Stimulated activated CD4-positive, alpha-beta T cell treated with anti-CD3 and anti-CD28 coated beads, Interleukin-4, amount 100 ng/mL, for 24 hours (primary cell): ENCODE data around the gene ADAMTSL3.

Experiments
- DNase-seq: peaks from one replicate; pipeline ENCODE4 v3.0.0-alpha.2; 2020

Gene ADAMTSL3

DNA sequence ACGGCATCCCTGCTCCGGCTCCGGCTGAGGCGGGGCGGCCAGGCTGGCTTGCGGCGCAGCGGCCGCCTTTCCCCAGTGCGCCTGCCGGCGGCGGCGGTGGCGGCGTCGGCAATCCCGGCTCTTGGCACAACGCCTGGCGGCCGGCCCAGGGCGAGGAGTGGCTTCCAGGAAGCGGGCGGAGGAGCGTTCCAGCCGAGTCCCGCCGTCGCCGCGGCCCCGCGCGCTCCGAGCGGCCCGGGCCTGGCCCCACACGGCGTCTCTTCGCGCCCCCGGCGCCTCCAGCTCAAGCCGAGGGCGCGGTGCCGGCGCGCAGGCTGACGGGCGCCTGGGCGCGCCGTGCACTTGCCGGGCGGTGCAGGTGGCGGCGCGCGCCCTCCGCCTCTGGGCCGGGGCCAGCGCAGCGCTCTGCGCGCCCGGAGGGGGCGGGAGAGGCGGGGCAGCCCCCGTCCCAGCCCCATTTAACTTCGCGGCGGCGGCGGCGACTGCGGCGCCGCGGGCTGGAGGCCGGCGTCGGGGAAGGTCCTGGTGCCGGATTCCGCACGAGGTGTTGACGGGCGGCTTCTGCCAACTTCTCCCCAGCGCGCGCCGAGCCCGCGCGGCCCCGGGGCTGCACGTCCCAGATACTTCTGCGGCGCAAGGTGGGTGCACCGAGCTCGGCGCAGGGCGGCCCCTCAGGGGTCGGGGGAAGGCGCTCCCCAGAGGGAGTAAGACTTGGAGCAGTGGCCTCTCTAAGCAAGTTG is at the start of gene ADAMTSL3:
Gene ADAMTSL3, plus strand, starts transcription at position 485 of the 740 bp plus-strand sequence. CDS start 1,639 bp downstream, outside the sequence.
- DNase-seq: no peak

- DNase-seq: no peak
These were observed 49.4 kb upstream of the ADAMTSL3 start for GRCh38 chr15:83604549-83604948.

GRCh38 chr15:83605111-83605945 is 48.6 kb upstream of the ADAMTSL3 start:
- no peak for DNase-seq

GRCh38 chr15:83610132-83610531 is 43.8 kb upstream of the ADAMTSL3 start:
- DNase-seq: no peak

GRCh38 chr15:83610901-83611685 is 42.8 kb upstream of the ADAMTSL3 start:
- no peak for DNase-seq

DNA sequence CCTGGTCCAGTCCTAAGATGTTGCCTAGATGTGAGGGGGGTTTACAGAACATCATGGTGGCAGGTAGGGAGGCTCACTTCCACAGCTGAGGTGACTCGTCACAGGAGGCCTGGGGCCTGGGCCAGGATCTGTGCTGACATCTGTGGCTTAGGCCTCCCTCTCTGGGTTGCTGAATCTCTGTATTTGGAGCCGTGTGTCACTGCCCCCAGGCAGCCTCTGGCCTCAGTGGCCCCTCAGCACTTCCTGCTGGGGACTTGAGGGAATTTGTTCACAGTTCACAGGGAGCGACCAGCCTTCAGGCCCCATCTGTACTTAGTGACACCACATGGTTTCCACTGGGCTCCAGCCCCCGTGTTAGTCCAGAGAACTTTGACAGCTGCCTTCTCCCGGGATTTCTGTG is 41.7 kb upstream of the ADAMTSL3 start:
- no peak for DNase-seq

GRCh38 chr15:83612898-83613635 is 40.9 kb upstream of the ADAMTSL3 start:
- DNase-seq: no peak

- no peak for DNase-seq
These were observed 40.2 kb upstream of the ADAMTSL3 start for GRCh38 chr15:83613714-83614113.

- no peak for DNase-seq
These were observed 37.1 kb upstream of the ADAMTSL3 start for GRCh38 chr15:83616840-83617239.

GRCh38 chr15:83626171-83626802 is 27.6 kb upstream of the ADAMTSL3 start:
- no peak for DNase-seq

DNA sequence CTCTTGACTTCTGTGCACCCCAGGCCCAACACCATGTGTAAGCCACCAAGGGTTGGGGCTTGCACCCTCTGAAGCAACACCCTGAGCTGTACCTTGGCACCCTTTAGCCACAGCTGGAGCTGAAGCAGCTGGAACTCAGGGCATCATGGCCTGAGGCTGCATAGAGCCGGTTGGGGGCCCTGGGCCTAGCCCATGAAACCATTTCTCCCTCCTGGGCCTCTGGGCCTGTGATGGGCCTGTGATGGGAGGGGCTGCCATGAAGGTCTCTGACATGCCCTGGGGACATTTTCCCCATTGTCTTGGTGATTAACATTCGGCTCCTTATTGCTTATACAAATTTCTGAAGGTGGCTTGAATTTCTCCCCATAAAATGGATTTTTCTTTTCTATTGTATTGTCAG is 22.4 kb upstream of the ADAMTSL3 start:
- DNase-seq: no peak

GRCh38 chr15:83643201-83643600 is 10.7 kb upstream of the ADAMTSL3 start:
- DNase-seq: no peak

DNA sequence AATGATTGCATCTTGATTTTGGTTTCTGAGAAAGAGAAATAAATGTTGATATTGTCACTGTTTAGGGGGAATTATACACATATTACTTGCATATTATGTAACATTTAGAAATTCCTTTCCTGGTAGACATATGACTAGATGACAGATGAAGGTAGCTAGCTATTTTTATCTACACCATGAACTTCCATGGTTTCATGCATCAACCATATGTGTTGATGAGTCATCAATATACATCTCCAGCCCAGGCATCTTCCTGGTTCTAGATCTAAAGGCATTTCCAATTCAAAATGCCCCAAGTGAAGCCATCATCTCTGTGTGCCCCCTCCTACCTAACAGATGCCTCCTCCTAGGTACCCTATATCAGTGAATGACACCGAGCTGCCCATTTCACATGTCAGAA is 9.5 kb upstream of the ADAMTSL3 start:
- DNase-seq: no peak

DNA sequence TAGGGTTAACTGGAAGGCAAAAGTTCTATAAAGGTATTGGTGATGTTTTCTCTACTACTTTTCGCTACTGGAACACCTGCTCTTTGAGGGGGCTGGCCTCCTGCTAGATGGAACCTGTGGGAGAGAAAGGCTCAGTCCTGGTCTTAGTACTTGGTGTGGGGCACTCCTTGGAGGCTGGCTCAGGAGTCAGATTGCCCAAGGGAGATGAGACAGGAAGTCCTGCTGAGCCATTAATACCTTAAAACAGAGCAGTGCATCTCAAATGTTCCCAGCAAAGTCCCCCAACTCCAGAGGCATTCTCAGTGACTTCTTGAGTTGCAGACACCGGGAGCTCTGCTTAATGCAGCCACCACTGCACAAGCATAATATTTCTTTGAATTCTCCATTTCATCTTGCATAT is 3.1 kb upstream of the ADAMTSL3 start:
- no peak for DNase-seq

DNA sequence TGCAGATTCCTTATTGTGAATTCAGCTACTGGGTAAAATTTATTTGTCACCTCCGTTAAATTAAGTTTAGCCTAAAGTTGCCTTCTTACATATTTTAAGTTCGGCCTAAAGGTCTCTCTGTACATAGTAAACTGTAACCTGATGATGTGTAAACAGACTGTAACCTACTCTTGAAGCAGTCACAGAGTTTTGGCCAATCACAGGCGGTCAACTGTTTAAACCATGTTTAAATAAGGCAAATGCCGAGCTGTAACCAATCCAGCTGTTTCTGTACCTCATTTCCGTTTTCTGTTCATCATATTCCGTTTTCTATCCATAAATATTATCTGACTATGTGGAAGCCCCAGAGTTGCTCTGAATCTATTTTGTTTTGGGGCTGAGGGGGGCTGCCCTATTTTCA is 2.4 kb upstream of the ADAMTSL3 start:
- DNase-seq: no peak

GRCh38 chr15:83652626-83653204 is 1.2 kb upstream of the ADAMTSL3 start:
- DNase-seq: no peak

GRCh38 chr15:83653288-83653638 is 660 bp upstream of the ADAMTSL3 start:
- no peak for DNase-seq

DNA sequence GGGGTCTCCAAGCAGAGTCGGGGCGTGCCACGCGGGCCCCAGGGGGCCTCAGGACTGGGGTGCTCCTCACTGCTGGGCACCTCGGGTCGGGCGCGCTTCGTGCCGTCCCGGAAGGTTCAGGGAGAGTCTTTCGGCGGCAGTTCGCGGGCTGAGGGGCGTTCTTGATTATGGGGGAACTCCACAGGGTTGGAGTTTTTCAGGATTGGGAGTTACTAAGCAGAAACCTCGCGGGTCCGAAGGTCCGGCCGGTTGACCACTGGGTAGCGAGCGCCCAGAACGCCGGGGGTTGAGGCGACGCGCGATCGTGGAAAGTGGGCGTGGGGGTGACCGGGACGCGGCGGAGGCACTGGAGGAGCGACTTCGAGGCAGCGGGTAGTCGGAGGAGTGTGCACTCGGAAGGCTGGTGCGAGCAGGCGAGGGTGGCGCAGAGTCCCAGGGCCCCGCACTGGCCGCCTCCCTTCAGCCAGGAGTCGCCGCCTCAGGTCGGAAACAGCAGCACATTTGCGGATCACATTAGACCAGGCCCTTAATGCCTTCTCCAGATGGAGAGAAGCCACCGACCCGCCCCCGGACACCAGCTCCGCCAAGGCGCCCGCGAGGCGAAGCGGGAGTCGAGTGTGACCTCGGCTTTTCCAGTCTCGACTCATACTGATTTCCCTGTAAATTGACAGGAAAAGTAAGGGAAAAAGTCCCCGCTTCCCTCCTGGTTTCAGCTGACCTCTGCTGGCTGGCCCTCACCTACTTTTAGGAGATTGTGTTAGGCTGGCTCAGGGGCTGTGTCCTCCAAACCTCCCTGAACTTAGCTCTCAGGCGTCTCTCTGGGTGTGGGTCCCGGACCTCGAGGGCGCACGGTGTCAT is 685 bp downstream of the ADAMTSL3 start:
- DNase-seq: no peak

- no peak for DNase-seq
These were observed 1.3 kb downstream of the ADAMTSL3 start for GRCh38 chr15:83655237-83655616.

GRCh38 chr15:83656192-83656591 is 2.3 kb downstream of the ADAMTSL3 start:
- no peak for DNase-seq

DNA sequence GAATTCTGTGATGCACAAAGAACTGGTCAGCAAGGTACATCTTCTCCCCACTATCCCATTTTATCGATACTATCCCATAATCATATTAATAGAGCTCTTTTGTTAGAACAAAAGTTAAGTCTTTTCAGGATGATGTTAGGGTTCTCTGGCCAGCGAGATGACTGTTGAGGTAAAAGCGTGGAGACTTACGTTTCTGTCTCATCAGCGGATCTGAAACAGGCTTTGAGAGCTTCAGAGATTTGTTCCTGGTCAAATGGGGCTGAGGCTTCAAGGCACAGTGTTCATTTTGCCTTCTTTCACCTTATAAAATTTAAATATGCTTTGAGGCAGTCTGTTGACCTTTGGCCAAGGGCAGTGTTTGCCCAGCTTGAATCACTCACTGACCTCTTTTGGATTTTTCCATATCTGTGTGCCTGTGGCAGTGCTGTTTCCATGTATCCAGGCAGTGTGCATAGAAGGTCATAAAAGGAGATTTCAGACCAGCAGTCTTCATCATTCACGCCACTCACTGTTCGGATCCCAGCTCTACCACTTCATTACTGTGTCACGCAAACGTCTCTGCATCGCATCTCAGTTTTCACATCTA is 3.1 kb downstream of the ADAMTSL3 start:
- no peak for DNase-seq
